H9 (cell line): ENCODE measurements around the gene DLG2. TPM values are rescaled to one million over a fixed set of nuclear protein-coding genes. Genes with fewer than 3 reads are reported as not detected.

Source experiments
- DNase-seq: peaks from one replicate; pipeline ENCODE4 v3.0.0-alpha.2; 2017
- H2AFZ ChIP-seq: one replicate; pipeline ENCODE4 v1.6.1; 2013; ENCODE audit warnings: mild to moderate bottlenecking, low read length, control low read depth, moderate library complexity
- H2AK5ac ChIP-seq: 2 replicates; pipeline ENCODE4 v1.6.1; 2013; ENCODE audit warnings: low read length, control low read depth, mixed read lengths; ENCODE audit not compliant: insufficient read length
- H2BK120ac ChIP-seq: one replicate; pipeline ENCODE4 v1.6.1; 2013; ENCODE audit warnings: low read depth, mild to moderate bottlenecking, low read length, control low read depth, inconsistent platforms; ENCODE audit not compliant: poor library complexity, severe bottlenecking
- H2BK12ac ChIP-seq: 2 replicates; pipeline ENCODE4 v1.6.1; 2013; ENCODE audit warnings: low read length, control low read depth, mixed read lengths, low read depth; ENCODE audit not compliant: insufficient read length
- H2BK15ac ChIP-seq: 2 replicates; pipeline ENCODE4 v1.6.1; 2013; ENCODE audit warnings: low read depth, low read length, control low read depth
- H2BK20ac ChIP-seq: one replicate; pipeline ENCODE4 v1.6.1; 2013; ENCODE audit warnings: low read depth, mild to moderate bottlenecking, low read length, control low read depth, inconsistent platforms; ENCODE audit not compliant: poor library complexity, severe bottlenecking
- H2BK5ac ChIP-seq: 2 replicates; pipeline ENCODE4 v1.6.1; 2013; ENCODE audit warnings: low read length, control low read depth, mixed read lengths; ENCODE audit not compliant: insufficient read length
- H3K14ac ChIP-seq: 2 replicates; pipeline ENCODE4 v1.6.1; 2013; ENCODE audit warnings: low read length, control low read depth; ENCODE audit not compliant: insufficient read depth
- H3K18ac ChIP-seq: 2 replicates; pipeline ENCODE4 v1.6.1; 2013; ENCODE audit warnings: low read depth, mild to moderate bottlenecking, mixed read lengths, low read length, control low read depth; ENCODE audit not compliant: insufficient read length
- H3K23ac ChIP-seq: 2 replicates; pipeline ENCODE4 v1.6.1; 2013; ENCODE audit warnings: low read length, control low read depth, mixed read lengths, low read depth; ENCODE audit not compliant: insufficient read length
- H3K23me2 ChIP-seq: 2 replicates; pipeline ENCODE4 v1.6.1; 2013; ENCODE audit warnings: low read depth, mild to moderate bottlenecking, mixed read lengths, low read length, control low read depth; ENCODE audit not compliant: insufficient read length, poor library complexity, severe bottlenecking
- H3K27ac ChIP-seq: 2 replicates; pipeline ENCODE4 v1.5.1; 2013; ENCODE audit warnings: low read length, control low read depth, mixed read lengths, low read depth; ENCODE audit not compliant: insufficient read length
- H3K27me3 ChIP-seq: 2 replicates; pipeline ENCODE4 v1.6.1; 2013; ENCODE audit warnings: low read length, control low read depth, inconsistent platforms; ENCODE audit not compliant: insufficient read depth
- H3K4ac ChIP-seq: 2 replicates; pipeline ENCODE4 v1.6.1; 2013; ENCODE audit warnings: low read depth, mild to moderate bottlenecking, control low read depth, inconsistent platforms, low read length, moderate library complexity
- H3K4me1 ChIP-seq: 2 replicates; pipeline ENCODE4 v1.6.1; 2013; ENCODE audit warnings: low read length, control low read depth, inconsistent platforms; ENCODE audit not compliant: insufficient read depth
- H3K4me2 ChIP-seq: 2 replicates; pipeline ENCODE4 v1.6.1; 2013; ENCODE audit warnings: low read length, control low read depth, mixed read lengths; ENCODE audit not compliant: insufficient read length, insufficient read depth
- H3K56ac ChIP-seq: 2 replicates; pipeline ENCODE4 v1.6.1; 2013; ENCODE audit warnings: low read depth, mild to moderate bottlenecking, mixed read lengths, low read length, control low read depth; ENCODE audit not compliant: insufficient read length
- H3K79me1 ChIP-seq: 2 replicates; pipeline ENCODE4 v1.6.1; 2013; ENCODE audit warnings: low read depth, mild to moderate bottlenecking, moderate library complexity, low read length, control low read depth, inconsistent platforms; ENCODE audit not compliant: insufficient read depth, poor library complexity, severe bottlenecking
- H3K79me2 ChIP-seq: 2 replicates; pipeline ENCODE4 v1.6.1; 2013; ENCODE audit warnings: low read length, control low read depth, inconsistent platforms; ENCODE audit not compliant: insufficient read depth
- H3K9ac ChIP-seq: 2 replicates; pipeline ENCODE4 v1.6.1; 2013; ENCODE audit warnings: low read length, control low read depth, mixed read lengths; ENCODE audit not compliant: insufficient read length; ENCODE audit errors: extremely low read depth
- H3K9me3 ChIP-seq: one replicate; pipeline ENCODE4 v1.6.1; 2013; ENCODE audit warnings: low read depth, low read length, inconsistent platforms; ENCODE audit not compliant: control insufficient read depth
- H3T11ph ChIP-seq: one replicate; pipeline ENCODE4 v1.6.1; 2013; ENCODE audit warnings: mild to moderate bottlenecking, low read length, control low read depth, inconsistent platforms
- H4K20me1 ChIP-seq: one replicate; pipeline ENCODE4 v1.6.1; 2013; ENCODE audit not compliant: control insufficient read depth, insufficient read length, insufficient read depth
- H4K5ac ChIP-seq: 2 replicates; pipeline ENCODE4 v1.6.1; 2013; ENCODE audit warnings: low read depth, mild to moderate bottlenecking, mixed read lengths, low read length, control low read depth; ENCODE audit not compliant: insufficient read length
- H4K8ac ChIP-seq: replicated peaks from 2 replicates; pipeline ENCODE4 v1.6.1; 2013; ENCODE audit warnings: low read length, control low read depth, mixed read lengths, low read depth; ENCODE audit not compliant: insufficient read length
- H4K91ac ChIP-seq: 2 replicates; pipeline ENCODE4 v1.6.1; 2013; ENCODE audit warnings: low read depth, mild to moderate bottlenecking, moderate library complexity, mixed read lengths, low read length, control low read depth; ENCODE audit not compliant: insufficient read length
- H3K27ac Mint-ChIP-seq, 3 experiments: 2 replicates in 2 of 3; 3 replicates in 1 of 3; pipeline ENCODE4 v1.8.0; 2020 to 2021; ENCODE audit warnings: mixed read lengths in 3 of 3, mild to moderate bottlenecking in 1 of 3, moderate library complexity in 1 of 3
- H3K27me3 Mint-ChIP-seq: 2 replicates; pipeline ENCODE4 v1.8.0; 2021; ENCODE audit warnings: low read depth, mild to moderate bottlenecking, moderate library complexity, mixed read lengths
- H3K36me3 Mint-ChIP-seq, 3 experiments: 2 replicates in 2 of 3; 3 replicates in 1 of 3; pipeline ENCODE4 v1.8.0; 2020 to 2021; ENCODE audit warnings: low read depth in 3 of 3, mixed read lengths in 3 of 3; ENCODE audit not compliant: insufficient read depth in 1 of 3
- H3K4me1 Mint-ChIP-seq, 2 experiments: 2 replicates each; pipeline ENCODE4 v1.8.0; 2020; ENCODE audit warnings: mixed read lengths in 2 of 2
- H3K4me3 Mint-ChIP-seq, 2 experiments: 2 replicates in 1 of 2; 3 replicates in 1 of 2; pipeline ENCODE4 v1.8.0; 2020 to 2021; ENCODE audit warnings: mild to moderate bottlenecking in 2 of 2, mixed read lengths in 2 of 2, moderate library complexity in 1 of 2
- H3K9me3 Mint-ChIP-seq, 2 experiments: 2 replicates in 1 of 2; 3 replicates in 1 of 2; pipeline ENCODE4 v1.8.0; 2020; ENCODE audit warnings: mild to moderate bottlenecking in 2 of 2, mixed read lengths in 2 of 2, moderate library complexity in 1 of 2
- CTCF ChIP-seq: fragments of 200-600 bp; sonication (generic); conservative IDR thresholded peaks from 3 replicates; pipeline ENCODE4 v1.8.0; 2021; ENCODE audit warnings: antibody characterized with exemption, mild to moderate bottlenecking
- WGBS: extraction: QIAGEN DNeasy Blood & Tissue Kit; methylation state at CpG from one replicate; pipeline ENCODE4 v1.1.7; 2013; ENCODE audit warnings: missing lambda C conversion rate, low lambda C conversion rate, mixed read lengths; ENCODE audit not compliant: insufficient read length; ENCODE audit errors: extremely low coverage; 5-methylcytosine and 5-hydroxymethylcytosine counted together
- total RNA-seq: library from RNA; stranded (reverse); gene quantifications from 2 replicates; pipeline ENCODE4 v1.2.1, GENCODE V29; 2021

Gene DLG2
- total RNA-seq, 1 experiment from 2014 or later, result 8.0 TPM

GRCh38 chr11:83459798-83460197 is 2167.3 kb downstream of the DLG2 start:
- DNase-seq, result no peak
- Mint-ChIP-seq H3K27ac (no peak overlapping the region), H3K36me3 (no peaks in the 10 kb centered on the region), H3K27me3 (no peaks in the 10 kb centered on the region), H3K4me3 (no peak overlapping the region), H3K9me3 (no peaks in the 10 kb centered on the region), H3K4me1 (peaks cover 18 to 20% of the 10 kb centered on the region in 2 experiments)
- H3K9ac ChIP-seq, result no peak overlapping the region
- no peak overlapping the region for H2BK5ac ChIP-seq
- no peak overlapping the region for H4K5ac ChIP-seq
- no peak overlapping the region for H3K14ac ChIP-seq
- no peak overlapping the region for H2AFZ ChIP-seq
- H2BK15ac ChIP-seq, result no peak overlapping the region
- H4K20me1 ChIP-seq, result no peaks in the 10 kb centered on the region
- peaks cover 2% of the 10 kb centered on the region; the same call in 1 of the 2 replicates for H3K4me1 ChIP-seq
- H3K4me2 ChIP-seq, result no peak overlapping the region
- no peaks in the 10 kb centered on the region for H3K23me2 ChIP-seq
- H3K27ac ChIP-seq, result no peak overlapping the region
- no CpG with 5 or more reads among the region's 1 CpG for WGBS
- H3K9me3 ChIP-seq, result no peaks in the 10 kb centered on the region
- H2BK120ac ChIP-seq, result no peak overlapping the region
- H4K91ac ChIP-seq, result no peak overlapping the region
- no peak overlapping the region for H2BK20ac ChIP-seq
- no peak overlapping the region for H3K23ac ChIP-seq
- H3K79me1 ChIP-seq, result no peaks in the 10 kb centered on the region
- H2AK5ac ChIP-seq, result no peak overlapping the region
- no peaks in the 10 kb centered on the region for H3K27me3 ChIP-seq
- no peak overlapping the region for H4K8ac ChIP-seq
- no peak overlapping the region for H3K56ac ChIP-seq
- no peak overlapping the region for H3K18ac ChIP-seq
- no peak overlapping the region for H3K4ac ChIP-seq
- no peak overlapping the region for H3T11ph ChIP-seq
- no peak overlapping the region for H2BK12ac ChIP-seq
- no peak for TF ChIP-seq CTCF
- no peaks in the 10 kb centered on the region for H3K79me2 ChIP-seq
